GM10847 (cell line): ENCODE results near the gene PBX4.

Experiments used
- POLR2A ChIP-seq: IDR thresholded peaks from 2 replicates; pipeline ENCODE4 v1.6.1; 2011; ENCODE audit not compliant: insufficient read length; ENCODE audit errors: extremely low read depth

PBX4 gene

DNA sequence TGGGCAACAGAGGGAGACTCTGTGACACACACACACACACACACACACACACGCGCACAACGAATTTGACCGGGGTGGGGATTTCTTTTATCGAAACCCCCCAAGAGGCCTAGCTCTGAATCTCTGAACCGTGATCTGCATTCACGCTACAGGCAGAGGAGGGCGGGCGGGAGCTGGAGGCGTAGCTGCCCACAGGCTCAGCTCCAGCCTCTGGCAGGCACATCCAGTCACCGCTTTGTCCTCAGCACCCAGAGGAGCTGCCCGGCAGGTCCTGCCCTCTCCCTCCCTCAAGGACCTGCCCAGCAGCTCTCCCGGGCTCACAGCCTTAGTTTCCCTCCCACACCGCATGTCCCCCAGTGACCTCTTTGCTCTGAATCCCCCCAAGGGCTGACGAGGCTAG lies 60.4 kb downstream of the PBX4 start:
- no peak for TF ChIP-seq POLR2A

DNA sequence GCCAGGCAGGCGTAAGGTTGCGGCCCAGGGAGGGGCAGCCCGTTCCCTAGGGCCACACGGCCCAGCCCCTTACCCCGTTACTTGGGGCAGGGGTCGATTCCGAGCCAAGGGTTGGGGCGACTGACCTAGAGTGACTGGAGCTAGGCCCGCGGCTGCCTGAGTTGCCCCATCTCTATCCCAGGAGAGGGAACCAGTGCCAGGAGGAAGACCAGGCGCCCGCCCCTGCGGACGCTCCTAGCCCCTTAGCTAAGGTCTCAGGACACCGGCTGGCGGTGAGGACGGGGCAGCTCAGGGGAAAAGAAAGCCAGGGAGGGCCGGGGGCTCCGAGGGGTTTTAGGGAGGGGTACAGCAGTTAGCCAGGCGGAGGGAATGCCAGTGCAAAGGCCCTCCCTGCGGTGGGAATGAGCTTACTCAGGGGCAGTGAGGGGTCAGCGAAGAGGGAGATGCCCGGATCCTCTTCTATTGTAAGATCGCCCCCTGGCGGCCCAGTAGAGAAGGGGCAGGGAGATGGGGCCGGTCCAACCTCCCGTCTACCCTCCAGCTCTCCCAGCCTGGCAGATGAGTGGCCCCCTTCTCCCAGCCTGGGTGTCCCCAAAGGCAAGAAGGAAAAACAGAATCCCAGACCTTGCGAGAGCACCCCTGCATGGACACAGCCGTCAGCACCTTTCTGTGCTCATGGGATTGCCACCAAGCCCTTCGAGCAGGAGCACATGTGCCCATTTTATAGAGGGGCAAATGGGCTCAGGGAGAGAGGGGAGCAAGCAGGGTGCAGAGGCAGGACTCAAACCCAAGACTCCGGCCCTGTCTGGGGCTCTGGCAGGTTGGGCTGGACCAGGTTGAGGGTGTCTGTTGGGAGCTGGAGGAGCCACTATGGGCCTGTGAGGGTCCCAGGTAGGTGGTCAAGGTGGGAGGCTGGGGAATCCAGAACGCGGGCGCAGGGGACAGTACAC lies 64.1 kb downstream of the PBX4 start:
- no peak for TF ChIP-seq POLR2A

DNA sequence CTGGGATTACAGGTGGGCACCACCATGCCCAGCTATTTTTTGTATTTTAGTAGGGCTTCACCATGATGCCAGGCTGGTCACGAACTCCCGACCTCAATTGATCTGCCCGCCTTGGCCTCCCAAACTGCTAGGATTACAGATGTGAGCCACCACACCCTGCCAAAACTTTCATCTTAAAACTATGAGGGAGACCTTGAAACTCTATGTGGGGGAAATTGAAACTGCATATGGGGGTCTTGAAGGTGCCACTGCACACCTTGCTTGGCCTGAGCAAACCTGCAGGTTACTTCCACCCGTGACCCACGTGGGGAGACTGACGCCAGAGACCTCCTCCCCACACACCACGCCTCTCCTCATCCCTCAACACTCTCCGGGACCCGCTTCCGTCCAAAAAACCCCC lies 64.8 kb downstream of the PBX4 start:
- no peak for TF ChIP-seq POLR2A

DNA sequence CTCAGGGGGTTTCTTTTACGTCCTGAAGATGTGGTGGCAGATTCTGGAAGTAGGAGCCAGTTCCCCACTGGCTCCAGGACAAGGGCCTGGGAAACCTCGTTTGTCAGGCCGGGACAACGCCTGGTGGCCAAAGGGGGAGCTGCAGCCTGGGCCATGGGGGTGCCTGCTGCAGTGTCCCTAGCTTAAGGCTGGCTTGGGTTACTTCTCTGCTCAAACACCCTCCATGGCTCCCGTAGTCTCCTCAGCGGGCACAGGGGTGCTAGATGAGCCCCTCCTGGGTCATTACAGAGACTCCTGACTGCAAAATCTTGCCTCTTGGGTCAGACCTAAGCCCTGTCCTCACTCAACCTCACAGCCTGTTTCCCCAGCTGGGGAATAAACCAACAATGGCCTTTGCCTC lies 65.7 kb downstream of the PBX4 start:
- TF ChIP-seq POLR2A: no peak

DNA sequence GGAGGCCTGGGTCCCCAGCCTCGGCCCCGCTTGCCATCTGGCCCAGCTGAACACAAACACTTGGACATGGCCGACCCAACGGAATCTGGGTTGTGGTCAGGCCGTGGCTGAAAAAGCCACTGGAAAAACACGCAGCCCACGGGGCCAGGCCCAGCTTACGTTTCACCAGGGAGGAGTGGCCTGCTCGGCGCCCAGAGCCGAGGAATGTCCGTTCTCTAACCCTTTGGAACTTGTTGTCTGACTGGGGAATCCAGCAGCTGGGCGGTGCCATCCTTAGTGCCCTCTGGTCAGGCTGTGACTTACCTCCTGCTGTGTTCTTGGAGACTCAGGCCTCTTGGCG lies 66.7 kb downstream of the PBX4 start:
- no peak for TF ChIP-seq POLR2A

DNA sequence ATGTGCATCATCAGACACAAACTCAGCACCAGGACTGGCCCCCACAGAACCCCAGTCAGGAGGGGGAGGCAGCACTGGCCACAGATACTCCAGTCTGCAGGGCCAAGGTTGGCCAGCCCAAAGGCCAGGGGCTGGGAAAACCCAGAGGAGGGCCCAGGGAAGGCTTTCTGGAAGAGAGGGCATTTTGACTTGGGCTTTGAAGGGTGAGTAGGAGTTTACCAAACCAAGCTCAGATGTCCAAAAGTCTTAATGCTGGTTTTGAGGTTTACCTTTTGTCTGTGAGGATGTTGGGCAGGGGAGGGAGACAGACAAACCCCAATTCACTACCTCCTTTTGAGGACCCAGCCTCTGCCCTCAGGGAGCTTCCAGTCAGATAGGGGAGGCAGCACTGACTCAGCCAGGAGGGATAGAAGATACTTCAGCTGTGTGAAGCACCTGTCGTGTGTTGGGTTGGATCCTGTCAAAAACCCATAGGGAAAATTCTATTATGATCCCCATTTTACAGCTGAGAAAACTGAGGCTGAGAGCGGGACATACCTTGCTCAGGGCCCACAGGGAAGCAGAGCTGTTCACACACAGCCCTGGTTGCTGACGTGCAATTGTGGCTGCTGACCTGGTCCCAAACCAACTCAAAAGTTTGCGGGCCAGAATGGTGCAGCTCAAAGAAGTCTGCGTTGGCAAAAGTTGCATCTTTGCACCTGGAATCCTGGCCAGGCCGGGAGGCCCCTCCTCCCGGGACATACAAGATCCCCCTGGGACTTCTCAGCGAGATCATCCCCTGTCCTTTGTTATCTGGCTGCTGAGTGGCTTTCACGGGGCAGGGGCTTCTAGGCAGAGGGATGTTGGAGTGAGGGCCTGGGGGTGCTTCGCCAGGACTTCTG lies 67.3 kb downstream of the PBX4 start:
- no peak for TF ChIP-seq POLR2A

DNA sequence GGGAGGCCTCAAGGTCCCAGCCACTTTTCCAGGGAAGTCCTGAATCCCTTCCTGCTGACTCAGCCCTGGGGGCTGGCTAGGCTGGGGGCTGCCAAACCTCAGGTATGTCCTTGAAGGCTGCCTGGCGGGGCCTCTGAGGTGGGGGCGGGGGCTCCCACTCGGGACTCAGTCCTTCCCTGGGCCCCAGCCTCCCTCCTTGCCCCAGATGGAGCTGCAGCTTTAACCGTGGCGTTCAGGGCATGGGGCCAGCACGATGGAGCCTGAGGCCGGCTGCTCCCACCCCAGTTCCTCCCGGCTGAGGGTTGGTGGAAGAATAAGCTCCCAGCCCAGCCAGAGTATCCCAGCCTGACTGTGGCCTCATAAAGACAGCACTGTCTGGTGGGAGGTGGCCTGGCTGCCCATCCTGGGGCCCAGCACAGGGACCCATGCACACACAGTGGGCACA lies 68.0 kb downstream of the PBX4 start:
- TF ChIP-seq POLR2A: no peak

DNA sequence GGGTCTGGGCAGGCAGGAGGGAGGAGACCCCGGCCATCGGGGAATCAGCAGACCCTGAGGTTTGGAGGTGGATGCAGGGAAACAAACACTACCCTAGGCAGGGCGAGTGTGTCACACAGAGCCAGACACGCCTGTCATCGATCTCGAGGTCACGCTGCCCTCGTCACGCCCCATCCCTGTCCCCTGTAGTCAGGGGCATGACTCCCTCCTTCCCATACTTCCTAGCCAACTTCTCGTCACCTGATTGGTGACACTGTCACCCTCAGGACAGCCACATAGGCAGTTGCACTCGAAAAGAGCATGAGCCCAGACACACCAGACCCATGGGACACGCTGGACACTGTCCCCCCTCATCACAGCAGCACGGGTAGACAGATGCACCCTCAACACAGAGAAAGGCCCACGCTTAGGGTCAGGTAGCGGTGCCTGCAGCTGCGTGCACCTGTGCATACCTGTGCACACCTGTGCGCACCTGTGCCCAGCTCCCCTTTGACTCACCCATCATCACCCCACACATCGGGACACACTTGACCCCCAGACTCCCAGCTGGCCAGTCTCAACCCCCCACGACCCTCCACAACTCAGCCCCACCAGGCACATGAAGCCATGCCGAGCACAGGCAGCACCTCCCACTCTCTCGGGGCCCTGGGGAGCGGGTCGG lies 68.6 kb downstream of the PBX4 start:
- TF ChIP-seq POLR2A: no peak

DNA sequence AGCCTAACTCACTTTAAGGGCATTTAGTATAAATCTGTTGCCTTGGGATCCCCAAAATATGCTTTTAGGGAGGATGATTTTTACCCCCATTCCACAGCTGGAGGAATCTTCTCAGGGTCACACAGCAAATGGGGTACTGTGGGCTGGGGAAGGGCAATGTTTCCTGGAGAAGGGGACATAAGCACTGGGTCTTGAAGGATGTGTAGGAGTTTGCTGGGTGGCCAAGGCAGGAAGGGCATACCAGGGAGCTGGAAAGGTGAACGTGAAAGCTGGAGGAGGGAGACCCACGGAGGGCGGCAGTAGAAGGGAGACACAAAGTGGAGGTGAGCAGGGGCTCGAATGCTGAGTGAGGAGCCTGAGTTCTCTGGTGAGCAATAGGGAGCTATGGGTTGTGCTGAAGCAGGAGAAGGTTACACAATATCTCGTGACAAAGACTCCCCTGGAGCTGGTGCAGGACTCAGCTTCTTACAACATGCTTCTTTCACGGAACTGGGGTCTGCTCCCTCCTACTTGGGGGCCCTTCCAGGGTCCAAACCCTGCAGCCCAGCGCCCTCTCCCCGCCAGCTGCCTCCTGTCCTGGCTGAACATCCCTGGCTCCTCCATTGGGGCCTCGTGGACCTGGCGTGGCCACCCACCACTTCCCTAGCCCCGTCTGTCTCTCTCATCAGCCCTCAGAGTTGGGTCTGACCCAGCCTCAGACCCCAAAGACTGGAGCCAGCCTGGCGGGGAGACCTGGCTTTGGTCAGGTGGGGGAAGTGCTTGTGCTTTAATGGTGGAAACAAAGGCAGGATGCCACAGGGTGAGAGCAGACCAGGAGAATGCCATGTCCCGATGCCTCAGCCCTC lies 69.3 kb downstream of the PBX4 start:
- no peak for TF ChIP-seq POLR2A

DNA sequence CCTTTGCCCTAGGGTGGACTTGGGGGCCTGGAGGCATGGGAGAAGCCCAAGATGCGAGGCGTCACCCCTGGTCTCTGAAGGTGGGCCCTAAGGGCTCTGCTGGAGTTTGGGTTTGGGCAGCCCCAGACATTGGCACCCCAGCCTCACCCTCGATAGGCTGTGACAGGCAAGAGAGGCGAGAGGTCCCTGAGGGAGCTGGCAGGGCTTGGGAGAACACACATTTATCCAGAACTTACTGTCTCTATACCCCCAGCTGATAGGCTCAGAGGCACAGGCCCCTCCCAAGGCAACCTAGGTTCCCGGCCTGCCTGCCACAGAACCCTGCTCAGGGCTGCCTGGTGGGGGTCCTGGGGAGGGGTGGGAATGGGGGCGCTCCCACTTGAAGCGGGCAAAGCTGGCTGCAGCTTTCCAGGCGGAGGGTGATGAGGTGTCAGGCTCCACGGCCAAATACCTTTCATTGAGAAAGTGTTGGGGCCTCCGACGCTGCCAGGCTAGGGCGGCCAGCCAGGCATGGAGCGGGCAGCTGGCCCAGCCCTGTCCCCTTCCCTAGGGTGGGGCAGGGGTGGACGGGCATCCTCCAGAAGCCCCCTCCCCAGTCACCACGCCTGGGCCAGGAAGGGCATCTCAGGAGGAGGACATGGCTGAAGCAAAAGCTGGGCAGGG lies 70.7 kb downstream of the PBX4 start:
- no peak for TF ChIP-seq POLR2A

DNA sequence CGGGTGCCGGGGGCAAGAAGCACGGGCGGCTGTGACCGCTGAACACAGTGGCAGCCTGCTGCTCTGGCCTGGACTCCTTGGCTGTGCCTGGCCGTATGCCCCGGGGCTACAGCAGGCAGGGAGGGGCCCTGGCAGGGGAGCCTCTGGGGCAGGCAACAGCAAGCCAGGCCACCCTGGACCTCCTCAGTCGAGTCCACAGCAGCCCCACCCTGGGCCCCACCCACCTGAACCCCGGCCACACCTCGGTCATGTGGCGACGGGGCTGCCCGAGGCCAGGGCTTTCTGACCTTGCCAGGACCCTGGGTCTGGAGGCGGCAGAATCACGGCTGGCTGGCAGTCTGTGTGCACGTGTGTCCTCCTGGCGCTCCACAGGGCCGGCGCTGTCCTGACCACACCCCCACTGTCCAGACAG lies 71.7 kb downstream of the PBX4 start:
- TF ChIP-seq POLR2A: no peak

DNA sequence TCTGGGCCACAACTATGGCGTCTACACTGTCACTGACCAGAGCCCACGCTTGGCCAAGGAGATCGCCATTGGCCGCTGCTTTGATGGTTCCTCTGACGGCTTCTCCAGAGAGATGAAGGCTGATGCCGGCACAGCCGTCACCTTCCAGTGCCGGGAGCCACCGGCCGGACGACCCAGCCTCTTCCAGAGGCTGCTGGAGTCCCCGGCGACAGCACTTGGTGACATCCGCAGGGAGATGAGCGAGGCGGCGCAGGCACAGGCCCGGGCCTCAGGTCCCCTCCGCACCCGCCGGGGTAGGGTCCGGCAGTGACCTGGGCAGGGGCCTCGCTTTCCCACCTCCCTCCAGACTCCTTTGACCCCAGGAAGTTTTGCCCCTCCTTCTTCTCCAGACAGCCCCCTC lies 72.8 kb downstream of the PBX4 start:
- TF ChIP-seq POLR2A: no peak

DNA sequence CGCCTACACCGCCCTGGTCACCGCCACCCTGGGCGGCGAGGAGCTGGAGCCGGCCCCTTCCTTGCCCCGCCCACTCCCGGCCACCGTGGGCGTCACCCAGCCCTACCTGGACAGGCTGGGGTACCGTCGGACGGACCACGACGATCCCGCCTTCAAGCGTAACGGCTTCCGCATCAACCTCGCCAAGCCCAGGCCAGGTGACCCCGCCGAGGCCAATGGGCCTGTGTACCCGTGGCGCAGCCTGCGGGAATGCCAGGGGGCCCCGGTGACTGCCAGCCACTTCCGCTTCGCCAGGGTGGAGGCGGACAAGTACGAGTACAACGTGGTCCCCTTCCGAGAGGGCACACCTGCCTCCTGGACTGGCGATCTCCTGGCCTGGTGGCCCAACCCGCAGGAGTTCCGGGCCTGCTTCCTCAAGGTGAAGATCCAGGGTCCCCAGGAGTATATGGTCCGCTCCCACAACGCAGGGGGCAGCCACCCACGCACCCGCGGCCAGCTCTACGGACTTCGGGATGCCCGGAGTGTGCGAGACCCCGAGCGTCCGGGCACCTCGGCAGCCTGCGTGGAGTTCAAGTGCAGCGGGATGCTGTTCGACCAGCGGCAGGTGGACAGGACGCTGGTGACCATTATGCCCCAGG lies 73.4 kb downstream of the PBX4 start:
- TF ChIP-seq POLR2A: no peak
